ENCODE results near the gene ANKRD13B. TPM values are rescaled to one million over a fixed set of nuclear protein-coding genes. Genes with fewer than 3 reads are reported as not detected.

Gene ANKRD13B
- 26.1 TPM for total RNA-seq

GRCh38 chr17:29592850-29593551, at the start of gene ANKRD13B:
Gene ANKRD13B (plus strand): TSS chr17:29593132. CDS start chr17:29593622, 490 bp downstream.

GRCh38 chr17:29566473-29567303, 26.2 kb upstream of the ANKRD13B start, which contains the start of gene ABHD15:
Gene ABHD15 (minus strand): TSS chr17:29567037. CDS start chr17:29566966, 71 bp downstream.

GRCh38 chr17:29568331-29569244, 24.3 kb upstream of the ANKRD13B start, which contains the start of gene TP53I13:
Gene TP53I13 (plus strand): TSS chr17:29568701. CDS start chr17:29568759, 58 bp downstream.

GRCh38 chr17:29589524-29590410, 3.2 kb upstream of the ANKRD13B start, which contains the start of gene GIT1:
Gene GIT1 (minus strand): TSS chr17:29589648. CDS start chr17:29589378, 270 bp downstream.

GRCh38 chr17:29622337-29623282, 29.7 kb downstream of the ANKRD13B start, which contains the start of gene CORO6:
Gene CORO6 (minus strand): TSS chr17:29622912. CDS start chr17:29621421, 1,491 bp downstream.

Small RNAs within 50 kb of the gene (small RNA-seq; reads per million reads assigned to genes)
- not detected for gene RNU6-920P

Other genes with a start within 250 kb of the ANKRD13B start
- 165 TPM for gene TAOK1, start 202.8 kb upstream of the ANKRD13B start, total RNA-seq
- 1.2 TPM for gene ABHD15, start 26.1 kb upstream of the ANKRD13B start, total RNA-seq
- 7.6 TPM for gene TP53I13, start 24.4 kb upstream of the ANKRD13B start, total RNA-seq
- 41.1 TPM for gene GIT1, start 3.5 kb upstream of the ANKRD13B start, total RNA-seq
- 5.1 TPM for gene CORO6, start 29.8 kb downstream of the ANKRD13B start, total RNA-seq

Measured in diencephalon (tissue), 1 donor.